ENCODE data around the gene MCRS1.

MCRS1 gene

DNA sequence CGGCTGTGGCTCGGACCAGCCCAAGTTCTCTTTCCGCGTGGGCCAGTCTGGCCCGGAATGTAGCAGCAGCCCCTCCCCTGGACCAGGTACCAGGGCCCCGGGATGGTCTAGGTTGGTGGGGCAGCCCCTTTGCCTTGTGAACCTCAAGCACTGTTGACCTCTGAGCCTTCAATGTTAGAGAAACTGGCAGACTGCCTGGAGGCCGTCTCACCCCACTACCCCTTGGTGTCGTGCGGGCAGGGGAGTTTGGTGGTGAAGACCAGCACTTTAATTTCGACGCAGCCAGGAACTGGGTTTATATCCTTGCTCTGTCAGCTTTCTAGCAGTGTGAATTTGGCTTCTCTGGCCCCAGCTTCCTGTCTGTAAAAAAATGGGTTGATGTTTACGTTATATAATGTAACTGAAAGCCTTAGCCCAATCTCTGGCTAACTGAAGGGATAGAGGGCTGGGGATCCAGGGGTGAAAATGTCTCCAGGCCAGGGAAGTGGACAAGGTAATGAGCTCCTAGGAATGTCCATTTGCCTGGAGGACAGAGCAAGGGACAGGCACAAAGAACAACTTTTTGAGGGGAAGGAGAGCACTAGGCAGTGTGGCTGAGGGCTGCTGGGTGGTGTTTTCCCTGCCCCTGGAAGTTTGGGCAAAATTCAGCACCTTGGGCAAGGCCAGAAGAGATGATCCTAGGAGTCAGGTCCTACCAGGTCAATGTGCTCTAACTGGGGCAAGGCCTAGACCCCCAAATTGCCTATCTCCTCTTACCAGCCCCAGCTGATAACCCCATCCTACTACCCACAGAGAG is 11.4 kb downstream of the MCRS1 start:
- no peak overlapping the region for H3K4me3 ChIP-seq (ENCODE audit: low read depth, low read length)

DNA sequence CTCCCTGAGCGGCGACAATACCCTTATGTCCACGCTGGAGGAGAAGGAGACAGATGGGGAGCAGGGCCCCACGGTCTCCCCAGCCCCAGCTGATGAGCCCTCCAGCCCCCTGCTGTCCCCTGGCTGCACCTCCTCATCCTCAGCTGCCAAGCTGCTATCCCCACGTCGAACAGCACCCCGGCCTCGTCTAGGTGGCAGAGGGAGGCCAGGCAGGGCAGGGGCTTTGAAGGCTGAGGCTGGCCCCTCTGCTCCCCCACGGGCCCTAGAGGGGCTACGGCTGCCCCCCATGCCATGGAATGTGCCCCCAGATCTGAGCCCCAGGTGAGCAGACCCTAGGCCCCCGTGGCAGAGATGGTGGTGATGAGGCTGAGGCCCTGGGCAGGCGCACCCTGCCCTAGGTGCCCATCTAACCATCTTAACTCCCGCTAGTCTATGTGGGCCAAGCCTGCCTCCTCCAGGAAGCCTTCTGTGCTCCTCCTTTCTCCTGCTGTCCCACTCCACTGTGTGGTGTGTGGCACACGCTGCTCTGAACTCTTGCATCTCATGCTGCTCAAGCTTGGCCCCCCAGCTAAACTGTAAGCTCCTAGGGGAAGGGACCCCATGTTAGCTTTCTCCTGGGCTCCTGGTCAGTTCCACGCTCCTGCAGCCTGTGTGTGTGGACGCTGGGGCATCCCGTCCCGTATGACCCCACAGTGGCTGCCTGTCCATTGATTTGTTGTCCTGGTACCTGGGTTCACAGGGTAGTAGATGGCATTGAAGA is 12.1 kb downstream of the MCRS1 start:
- no peak overlapping the region for H3K4me3 ChIP-seq (ENCODE audit: low read depth, low read length)

DNA sequence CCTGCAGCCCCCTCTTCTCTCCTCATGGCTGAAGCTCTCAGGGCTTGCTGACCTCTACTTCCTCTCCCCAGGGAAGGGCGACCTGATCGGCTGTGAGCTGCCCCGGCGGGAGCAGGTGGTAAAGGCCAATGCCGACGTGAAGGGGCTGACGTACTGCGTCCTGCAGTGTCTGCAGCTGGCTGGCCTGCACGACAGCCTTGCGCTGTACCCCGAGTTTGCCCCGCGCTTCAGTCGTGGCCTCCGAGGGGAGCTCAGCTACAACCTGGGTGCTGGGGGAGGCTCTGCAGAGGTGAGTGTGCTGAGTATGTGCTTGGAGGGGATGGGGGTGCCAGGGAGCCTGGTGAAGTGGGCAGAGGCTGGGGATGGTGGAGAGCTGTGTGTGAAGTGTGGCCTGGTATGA is 13.7 kb downstream of the MCRS1 start:
- H3K4me3 ChIP-seq (ENCODE audit: low read depth, low read length): no peak overlapping the region

DNA sequence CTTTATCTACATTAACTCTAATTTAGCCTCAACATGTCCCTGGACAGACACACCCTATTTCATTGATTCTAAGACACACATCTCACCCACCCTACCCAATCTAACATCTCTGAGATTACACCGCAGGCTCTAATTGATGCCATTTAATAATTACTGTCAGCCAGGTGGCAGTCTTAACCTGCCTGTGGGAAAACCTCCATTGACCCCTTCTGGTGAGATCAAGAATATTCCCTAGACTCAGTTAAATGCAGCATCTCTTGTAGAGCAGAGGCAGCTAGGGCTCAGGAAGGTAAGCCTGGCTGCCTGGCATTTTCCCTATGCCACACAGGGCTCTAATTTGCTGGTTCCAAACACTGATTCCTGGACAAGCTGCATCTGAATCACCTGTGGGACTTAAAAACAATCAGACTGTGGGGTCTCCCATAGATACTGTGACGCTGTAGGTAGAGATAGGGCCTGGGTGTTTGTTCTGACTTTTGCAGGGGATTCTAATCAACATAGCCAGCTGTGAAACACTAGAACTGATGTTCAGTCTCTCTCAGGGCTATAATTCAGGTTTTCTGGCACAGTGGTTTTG is 14.3 kb downstream of the MCRS1 start:
- H3K4me3 ChIP-seq (ENCODE audit: low read depth, low read length): no peak overlapping the region

DNA sequence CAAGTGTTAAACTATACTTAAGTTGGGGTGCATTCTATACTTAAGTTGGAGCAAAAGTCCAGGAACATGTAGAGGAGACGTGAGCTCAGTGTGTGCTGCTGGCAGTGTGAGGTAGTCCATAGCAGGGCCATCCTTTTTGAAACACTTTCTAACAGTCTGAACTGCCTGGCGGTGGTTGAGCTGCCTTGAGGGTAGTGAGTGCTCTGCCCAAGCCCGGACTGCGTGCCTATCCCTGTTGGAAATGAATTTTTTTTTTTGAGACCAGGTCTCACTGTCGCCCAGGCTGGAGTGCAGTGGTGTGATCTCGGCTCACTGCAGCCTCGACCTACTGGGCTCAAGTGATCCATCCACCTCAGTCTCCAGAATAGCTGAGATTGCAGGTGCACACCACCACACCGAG is 15.0 kb downstream of the MCRS1 start:
- H3K4me3 ChIP-seq (ENCODE audit: low read depth, low read length): no peak overlapping the region

DNA sequence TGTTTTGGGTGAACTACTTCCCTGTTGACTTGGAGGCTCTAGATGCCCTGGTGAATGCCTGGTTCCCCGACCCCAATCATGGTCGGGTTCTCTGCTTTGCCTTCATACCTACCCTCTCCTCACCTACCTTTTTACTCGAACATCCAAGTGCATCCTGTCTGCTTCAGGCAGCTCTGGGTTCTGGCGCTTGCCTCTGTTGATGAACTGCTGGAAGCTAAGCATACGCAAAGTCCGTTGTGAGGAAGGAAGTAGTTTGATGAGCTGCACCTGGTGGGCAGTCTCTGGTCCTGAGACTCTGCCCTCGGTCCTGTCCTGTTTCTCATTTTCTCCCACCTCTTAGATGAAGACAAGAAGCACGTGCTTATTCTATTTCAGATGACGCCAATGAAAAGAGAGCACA is 15.5 kb downstream of the MCRS1 start:
- H3K4me3 ChIP-seq (ENCODE audit: low read depth, low read length): no peak overlapping the region

DNA sequence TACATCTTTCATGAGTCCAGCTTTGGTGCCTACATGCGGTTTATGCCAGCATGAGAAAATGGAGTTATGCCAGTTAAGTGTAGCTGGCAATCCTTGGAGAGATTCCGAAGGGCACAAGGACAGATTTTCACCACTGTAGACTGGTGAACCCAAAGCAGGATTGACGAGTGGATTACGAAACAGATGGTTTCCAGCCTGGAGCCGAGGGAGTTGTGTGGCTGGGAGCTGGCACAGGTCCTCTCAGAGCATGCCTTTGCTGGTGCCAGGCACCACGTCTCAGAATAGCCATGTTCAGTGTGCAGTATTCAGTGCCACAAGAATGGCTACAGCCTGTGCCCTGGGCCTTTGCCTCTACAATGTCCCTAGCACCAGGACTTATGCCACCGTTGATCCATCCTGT is 15.9 kb downstream of the MCRS1 start:
- no peak overlapping the region for H3K4me3 ChIP-seq (ENCODE audit: low read depth, low read length)

DNA sequence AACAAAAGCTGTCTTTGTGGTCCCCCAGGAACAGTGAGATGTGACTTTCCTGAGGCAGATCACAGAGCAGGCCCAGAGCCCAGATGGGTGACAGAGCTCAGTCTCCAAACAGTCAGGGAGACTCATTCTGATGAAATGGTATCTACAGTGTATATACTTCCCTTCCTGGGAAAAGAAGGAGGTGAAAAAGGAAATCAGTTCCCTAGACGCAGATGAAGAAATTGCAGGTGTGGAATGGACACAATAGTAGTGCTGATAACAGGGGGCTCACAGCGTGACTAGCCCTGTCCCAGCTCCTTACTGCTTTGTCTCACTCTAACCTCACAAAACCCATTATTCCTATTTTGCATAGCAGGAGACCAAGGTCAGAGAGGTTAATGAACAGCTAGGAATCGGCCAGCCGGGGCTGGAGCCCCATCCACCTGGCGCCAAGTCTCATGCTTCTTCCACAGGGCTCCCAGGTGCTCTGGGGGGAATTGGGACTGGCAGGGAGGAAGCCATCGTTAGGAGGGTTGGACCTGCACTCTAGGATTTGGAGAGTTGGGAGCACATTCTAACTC is 17.2 kb downstream of the MCRS1 start:
- no peak overlapping the region for H3K4me3 ChIP-seq (ENCODE audit: low read depth, low read length)

DNA sequence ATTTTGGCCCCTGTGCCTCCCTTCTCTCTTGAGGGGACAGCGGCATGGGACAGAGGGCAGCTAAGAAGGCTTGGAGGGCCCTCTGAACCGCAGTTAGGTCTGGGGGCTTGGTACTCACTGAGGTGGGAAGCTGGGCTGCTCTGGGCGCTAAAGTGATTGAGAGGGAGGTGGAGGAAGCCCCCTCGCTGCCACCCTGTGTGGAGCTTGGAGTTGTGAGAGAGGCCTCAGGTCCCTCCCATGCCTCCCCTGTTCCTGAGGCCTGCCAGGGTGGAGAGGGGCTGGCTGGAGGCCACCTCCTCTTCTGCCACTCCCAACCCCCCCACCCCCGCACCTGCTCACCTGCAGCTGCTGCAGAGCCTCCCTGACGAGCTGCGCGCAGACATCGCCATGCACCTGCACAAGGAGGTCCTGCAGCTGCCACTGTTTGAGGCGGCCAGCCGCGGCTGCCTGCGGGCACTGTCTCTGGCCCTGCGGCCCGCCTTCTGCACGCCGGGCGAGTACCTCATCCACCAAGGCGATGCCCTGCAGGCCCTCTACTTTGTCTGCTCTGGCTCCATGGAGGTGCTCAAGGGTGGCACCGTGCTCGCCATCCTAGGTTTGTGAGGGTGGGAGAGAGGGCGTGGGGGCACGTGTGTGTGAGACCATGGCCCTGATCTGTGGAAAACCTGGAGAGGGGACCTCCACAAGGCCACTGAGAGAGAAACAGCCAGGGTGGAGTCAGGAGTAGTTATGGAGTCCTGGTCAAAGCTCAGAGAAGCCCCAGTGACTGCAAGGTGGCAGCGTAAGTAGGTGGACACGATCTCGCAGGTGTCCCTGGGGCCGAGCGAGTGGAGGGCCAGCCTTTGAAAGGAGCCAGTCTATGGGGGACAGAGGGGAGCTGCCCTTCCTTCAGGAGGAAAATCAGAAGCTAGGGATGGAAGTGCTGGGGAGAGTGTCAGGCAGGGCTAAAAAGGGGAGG is 17.9 kb downstream of the MCRS1 start:
- no peak overlapping the region for H3K4me3 ChIP-seq (ENCODE audit: low read depth, low read length)

DNA sequence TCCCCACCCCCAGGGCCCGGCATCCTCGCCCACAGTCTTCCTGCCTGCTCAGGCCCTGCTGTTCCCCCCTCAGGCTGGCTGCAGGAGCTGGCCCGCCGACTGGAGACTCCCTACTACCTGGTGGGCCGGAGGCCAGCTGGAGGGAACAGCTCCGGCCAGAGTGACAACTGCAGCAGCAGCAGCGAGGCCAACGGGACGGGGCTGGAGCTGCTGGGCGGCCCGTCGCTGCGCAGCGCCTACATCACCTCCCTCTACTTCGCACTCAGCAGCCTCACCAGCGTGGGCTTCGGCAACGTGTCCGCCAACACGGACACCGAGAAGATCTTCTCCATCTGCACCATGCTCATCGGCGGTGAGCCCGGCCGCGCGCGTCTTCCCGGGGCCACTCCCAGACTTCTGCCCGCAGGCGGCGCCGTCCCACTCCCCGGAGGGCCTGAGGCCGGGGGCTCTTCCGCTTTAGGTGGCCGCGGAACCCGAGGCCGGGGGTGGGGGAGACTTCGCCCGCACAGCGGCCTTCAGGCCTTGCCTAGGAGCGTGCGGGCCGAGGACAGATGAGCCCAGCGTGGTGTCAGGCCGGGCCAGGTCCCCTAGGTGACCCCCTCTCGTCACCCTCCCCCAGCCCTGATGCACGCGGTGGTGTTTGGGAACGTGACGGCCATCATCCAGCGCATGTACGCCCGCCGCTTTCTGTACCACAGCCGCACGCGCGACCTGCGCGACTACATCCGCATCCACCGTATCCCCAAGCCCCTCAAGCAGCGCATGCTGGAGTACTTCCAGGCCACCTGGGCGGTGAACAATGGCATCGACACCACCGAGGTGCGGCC is 18.9 kb downstream of the MCRS1 start:
- peak overlapping the region; percentile 10 for H3K4me3 ChIP-seq (ENCODE audit: low read depth, low read length)

DNA sequence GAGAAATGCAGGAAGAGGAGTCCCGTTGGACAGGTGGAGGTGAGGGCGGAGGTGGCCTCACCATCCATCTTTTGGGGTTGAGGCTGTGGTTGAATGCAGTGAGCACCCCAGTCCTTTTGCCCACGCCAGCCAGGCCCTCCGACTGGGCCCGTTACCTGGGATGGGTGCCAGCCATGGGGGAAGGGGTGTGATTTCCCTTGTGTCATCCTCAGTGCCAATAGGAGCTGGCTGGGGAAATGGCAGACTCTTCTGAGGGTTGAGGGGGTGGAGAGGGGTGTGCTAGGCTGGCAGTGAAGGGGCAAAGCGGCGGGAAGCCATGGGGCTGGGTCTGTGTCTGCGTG is 19.5 kb downstream of the MCRS1 start:
- no peak overlapping the region for H3K4me3 ChIP-seq (ENCODE audit: low read depth, low read length)

DNA sequence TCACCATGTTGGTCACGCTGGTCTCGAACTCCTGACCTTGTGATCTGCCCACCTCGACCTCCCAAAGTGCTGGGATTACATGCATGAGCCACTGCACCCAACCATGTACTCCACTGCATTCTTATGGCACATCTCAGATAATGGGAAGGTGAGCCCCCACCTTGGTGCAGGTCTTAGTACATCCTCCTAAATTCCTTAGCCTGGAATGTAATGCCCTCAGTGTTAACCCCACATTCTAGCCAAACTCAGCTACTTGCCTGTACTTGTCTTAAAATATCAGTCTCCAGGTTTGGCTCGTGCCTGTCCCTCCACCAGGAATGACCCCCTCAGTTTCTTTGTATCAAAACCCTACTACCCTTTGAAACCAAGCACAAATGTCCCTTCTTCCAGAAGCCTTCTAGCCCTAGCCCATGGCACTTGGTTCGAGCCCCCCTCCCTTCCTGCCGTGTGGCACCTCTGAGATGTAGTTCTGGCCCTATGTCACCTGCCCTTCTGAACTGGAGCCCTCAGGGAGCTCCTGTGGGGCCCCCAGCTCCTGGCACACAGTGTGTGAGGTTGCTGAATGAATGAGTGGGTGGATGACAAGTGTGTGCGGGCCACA is 20.8 kb downstream of the MCRS1 start:
- H3K4me3 ChIP-seq (ENCODE audit: low read depth, low read length): no peak overlapping the region

DNA sequence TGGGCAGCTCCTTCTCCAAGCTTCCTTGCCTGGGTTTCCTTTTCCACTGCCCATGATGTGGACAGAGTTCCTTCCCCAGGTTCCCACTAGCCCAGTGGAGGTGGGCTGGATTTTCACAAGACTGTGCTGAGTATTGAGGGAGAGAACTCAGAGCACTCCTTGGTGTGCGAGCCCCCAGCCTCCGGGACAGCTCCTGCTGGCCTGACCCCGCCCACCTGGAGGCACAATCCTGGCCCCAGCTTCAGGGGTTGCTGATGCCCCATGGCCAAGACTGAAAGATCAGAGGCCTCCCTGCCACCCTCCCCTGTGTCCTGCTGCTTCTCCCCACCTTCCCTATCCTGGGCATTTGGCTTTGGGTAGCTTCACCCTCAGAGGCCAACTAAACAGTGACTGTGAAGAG is 21.5 kb downstream of the MCRS1 start:
- H3K4me3 ChIP-seq (ENCODE audit: low read depth, low read length): no peak overlapping the region

DNA sequence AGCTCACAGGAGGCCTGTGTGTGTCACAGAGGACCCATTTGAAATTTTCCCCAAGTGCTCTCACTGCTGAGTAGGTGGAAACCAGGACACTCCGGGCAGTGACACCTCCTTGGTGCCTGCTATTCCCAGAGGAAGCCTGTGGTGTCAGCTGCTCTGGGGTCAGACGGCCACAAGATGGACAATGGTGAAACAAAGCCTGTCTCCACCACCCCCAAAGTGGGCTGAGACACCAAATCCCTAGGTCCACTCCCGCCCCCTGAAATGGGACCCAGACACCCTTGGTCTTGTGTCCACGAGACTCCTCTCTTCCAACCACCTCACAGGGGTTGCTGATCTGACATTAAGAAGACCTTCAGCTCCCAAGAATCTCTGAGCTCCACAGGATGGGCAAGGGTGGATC is 22.1 kb downstream of the MCRS1 start:
- H3K4me3 ChIP-seq (ENCODE audit: low read depth, low read length): no peak overlapping the region

DNA sequence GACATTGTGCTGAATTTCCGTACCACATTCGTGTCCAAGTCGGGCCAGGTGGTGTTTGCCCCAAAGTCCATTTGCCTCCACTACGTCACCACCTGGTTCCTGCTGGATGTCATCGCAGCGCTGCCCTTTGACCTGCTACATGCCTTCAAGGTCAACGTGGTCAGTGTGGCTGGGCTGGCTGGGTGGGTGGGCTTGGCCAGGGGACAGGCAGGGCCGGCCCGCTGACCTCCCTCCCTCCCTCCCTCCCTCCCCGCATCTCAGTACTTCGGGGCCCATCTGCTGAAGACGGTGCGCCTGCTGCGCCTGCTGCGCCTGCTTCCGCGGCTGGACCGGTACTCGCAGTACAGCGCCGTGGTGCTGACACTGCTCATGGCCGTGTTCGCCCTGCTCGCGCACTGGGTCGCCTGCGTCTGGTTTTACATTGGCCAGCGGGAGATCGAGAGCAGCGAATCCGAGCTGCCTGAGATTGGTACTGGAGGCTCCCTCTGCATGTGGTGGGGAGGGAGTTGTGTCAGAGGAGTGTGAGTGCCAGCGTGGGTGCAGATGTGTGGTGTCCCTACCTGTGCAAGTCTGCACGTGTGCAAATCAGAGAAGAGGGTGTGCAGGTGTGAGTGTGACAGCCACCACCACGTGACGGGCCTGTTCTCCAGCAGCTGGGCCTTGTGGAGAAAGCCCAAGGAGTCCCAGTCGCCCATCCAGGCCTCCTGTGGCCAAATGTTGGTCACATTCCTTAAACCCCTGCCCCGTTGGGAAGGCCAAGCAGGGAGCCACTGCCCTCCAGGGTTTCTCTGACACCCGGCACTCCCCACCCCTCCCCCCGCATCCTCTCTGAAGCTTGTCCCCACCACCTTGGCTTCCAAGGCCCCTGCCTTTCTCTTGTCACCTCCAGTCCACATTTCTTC is 23.8 kb downstream of the MCRS1 start:
- H3K4me3 ChIP-seq (ENCODE audit: low read depth, low read length): peak overlapping the region; percentile 20

DNA sequence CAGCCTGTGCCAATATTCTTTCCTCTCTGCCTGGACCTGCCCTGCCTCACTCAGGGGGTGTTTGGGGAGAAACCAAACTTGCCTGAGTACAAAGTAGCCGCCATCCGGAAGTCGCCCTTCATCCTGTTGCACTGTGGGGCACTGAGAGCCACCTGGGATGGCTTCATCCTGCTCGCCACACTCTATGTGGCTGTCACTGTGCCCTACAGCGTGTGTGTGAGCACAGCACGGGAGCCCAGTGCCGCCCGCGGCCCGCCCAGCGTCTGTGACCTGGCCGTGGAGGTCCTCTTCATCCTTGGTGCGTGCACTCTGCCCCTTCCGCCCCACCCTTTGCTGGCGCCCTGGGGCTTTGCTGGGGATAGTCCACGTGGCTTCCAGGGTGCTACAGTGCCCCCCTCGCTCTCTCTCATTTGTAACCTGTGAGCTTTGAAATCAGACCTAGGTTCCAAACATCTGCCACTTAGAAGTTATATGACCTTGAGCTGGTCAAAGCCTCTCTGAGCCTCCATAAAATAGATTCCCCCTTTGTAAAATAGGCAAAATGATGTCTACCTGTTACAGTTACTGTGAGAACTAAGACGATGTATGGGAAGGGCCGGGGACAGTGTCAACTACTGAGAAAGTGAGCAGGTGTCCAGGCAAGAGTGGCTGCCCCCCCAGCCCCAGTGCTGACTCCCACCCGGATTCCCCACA is 24.6 kb downstream of the MCRS1 start:
- H3K4me3 ChIP-seq (ENCODE audit: low read depth, low read length): no peak overlapping the region

DNA sequence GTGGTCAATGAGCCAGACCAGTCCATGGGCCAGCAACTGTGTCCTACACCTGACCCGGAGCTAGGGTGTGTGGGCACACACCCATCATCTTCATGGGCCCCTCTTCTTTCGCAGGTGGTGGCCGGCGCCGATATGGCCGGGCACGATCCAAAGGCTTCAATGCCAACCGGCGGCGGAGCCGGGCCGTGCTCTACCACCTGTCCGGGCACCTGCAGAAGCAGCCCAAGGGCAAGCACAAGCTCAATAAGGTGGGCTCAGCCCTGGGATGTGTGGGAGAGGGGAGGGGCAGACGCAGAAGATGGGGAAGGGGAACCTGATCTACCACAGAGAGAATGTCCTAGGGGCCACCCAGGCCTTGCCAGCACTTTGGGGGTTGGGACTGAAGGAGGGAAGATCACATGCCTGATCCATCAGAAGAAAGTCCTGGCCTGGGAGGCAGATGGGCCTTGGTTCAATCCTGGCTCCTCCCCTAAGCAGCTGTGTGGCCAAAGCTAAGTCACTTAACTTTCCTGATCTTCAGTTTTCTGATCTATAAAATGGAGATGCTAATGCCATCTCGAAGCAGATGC is 25.3 kb downstream of the MCRS1 start:
- no peak overlapping the region for H3K4me3 ChIP-seq (ENCODE audit: low read depth, low read length)

Data from iPS-11a (cell line).